HEK293 (cell line): ENCODE data around the gene CTRB1.

Source experiments
- CTCF ChIA-PET: fragments of 350-600 bp; formaldehyde crosslinking; extraction: SDS; loops from one replicate; lab custom pipeline; 2021; ENCODE audit warnings: antibody characterized with exemption; lab: Yijun Ruan, JAX
- POLR2A ChIA-PET: fragments of 300-600 bp; formaldehyde crosslinking; extraction: SDS; loops from one replicate; lab custom pipeline; 2020; ENCODE audit warnings: antibody characterized with exemption, inconsistent platforms; lab: Yijun Ruan, JAX
- H3K27ac ChIP-seq: fragments of 200-500 bp; sonication (Bioruptor generic); 2 replicates; pipeline ENCODE4 v1.5.1; 2014; ENCODE audit warnings: low read depth, low read length, control low read depth, inconsistent platforms; ENCODE audit errors: extremely low read depth
- H3K36me3 ChIP-seq, 2 experiments: fragments of 200-500 bp in 1 of 2; sonication (Bioruptor generic) in 1 of 2; 1 replicate in 1 of 2; 2 replicates in 1 of 2; pipeline ENCODE4 v1.5.1; 2014 to 2017; ENCODE audit warnings: inconsistent platforms in 2 of 2, low read length in 2 of 2; ENCODE audit not compliant: control insufficient read depth in 2 of 2, insufficient read depth in 1 of 2
- H3K4me1 ChIP-seq: fragments of 200-500 bp; sonication (Bioruptor generic); 2 replicates; pipeline ENCODE4 v1.5.1; 2014; ENCODE audit warnings: mild to moderate bottlenecking, low read length, inconsistent platforms; ENCODE audit not compliant: control insufficient read depth, insufficient read depth
- H3K4me3 ChIP-seq: 2 replicates; pipeline ENCODE4 v1.5.1; 2011; ENCODE audit warnings: low read depth, mild to moderate bottlenecking, control low read depth, low read length, moderate library complexity
- H3K9me3 ChIP-seq: fragments of 200-500 bp; sonication (Bioruptor generic); 2 replicates; pipeline ENCODE4 v1.5.1; 2014; ENCODE audit warnings: low read depth, low read length, inconsistent platforms; ENCODE audit not compliant: control insufficient read depth, insufficient read depth
- GFI1B ChIP-seq: fragments of 450-650 bp; formaldehyde crosslinking; IDR thresholded peaks from 2 replicates; pipeline ENCODE4 v1.5.1; 2016; ENCODE audit warnings: missing biosample characterization, missing genetic modification characterization
- MZF1 ChIP-seq: fragments of 450-650 bp; formaldehyde crosslinking; IDR thresholded peaks from 2 replicates; pipeline ENCODE4 v1.5.1; 2017; ENCODE audit warnings: missing biosample characterization, missing genetic modification characterization, borderline replicate concordance
- PRDM10 ChIP-seq: fragments of 450-650 bp; formaldehyde crosslinking; IDR thresholded peaks from 2 replicates; pipeline ENCODE4 v1.5.1; 2016; ENCODE audit warnings: missing biosample characterization, missing genetic modification characterization
- RBAK ChIP-seq: fragments of 450-650 bp; formaldehyde crosslinking; IDR thresholded peaks from 2 replicates; pipeline ENCODE4 v1.5.1; 2016; ENCODE audit warnings: missing biosample characterization, missing genetic modification characterization
- TSHZ1 ChIP-seq: fragments of 450-650 bp; formaldehyde crosslinking; IDR thresholded peaks from 2 replicates; pipeline ENCODE4 v1.5.1; 2016; ENCODE audit warnings: missing biosample characterization, missing genetic modification characterization, borderline replicate concordance
- ZBTB6 ChIP-seq: fragments of 450-650 bp; formaldehyde crosslinking; IDR thresholded peaks from 2 replicates; pipeline ENCODE4 v1.5.1; 2017; ENCODE audit warnings: missing biosample characterization, missing genetic modification characterization
- ZNF10 ChIP-seq: fragments of 450-650 bp; formaldehyde crosslinking; IDR thresholded peaks from 2 replicates; pipeline ENCODE4 v1.5.1; 2017; ENCODE audit warnings: missing biosample characterization, missing genetic modification characterization
- ZNF133 ChIP-seq: fragments of 450-650 bp; formaldehyde crosslinking; IDR thresholded peaks from 2 replicates; pipeline ENCODE4 v1.5.1; 2016; ENCODE audit warnings: missing biosample characterization, missing genetic modification characterization
- ZNF513 ChIP-seq: fragments of 450-650 bp; IDR thresholded peaks from 2 replicates; pipeline ENCODE4 v1.5.1; 2018; ENCODE audit warnings: missing biosample characterization, missing genetic modification characterization
- ZNF549 ChIP-seq: fragments of 450-650 bp; IDR thresholded peaks from 2 replicates; pipeline ENCODE4 v1.5.1; 2018; ENCODE audit warnings: missing biosample characterization, missing genetic modification characterization, mild to moderate bottlenecking, inconsistent platforms, moderate library complexity
- ZNF830 ChIP-seq: fragments of 450-650 bp; IDR thresholded peaks from 2 replicates; pipeline ENCODE4 v1.5.0; 2018; ENCODE audit warnings: missing biosample characterization, missing genetic modification characterization, low read depth, mild to moderate bottlenecking, moderate library complexity

The CTRB1 gene

GRCh38 chr16:75230471-75231110, 11.8 kb downstream of the CTRB1 start:
- Histone ChIP-seq H3K9me3 (no peaks in the 10 kb centered on the region), H3K4me1 (no peaks in the 10 kb centered on the region), H3K36me3 (peaks cover 8 to 68% of the 10 kb centered on the region in 2 experiments)
- ChIA-PET POLR2A (no interaction called here), CTCF (interaction anchor here (0.5 kb wide), 1 partner anchor 308 kb away, joined by 4 read pairs; no protein-coding TSS in a partner anchor)
- TF ChIP-seq ZNF133 (tag by site-specific recombination), result no peak
- TF ChIP-seq ZNF10, result no peak
- TF ChIP-seq ZNF549 (tag by site-specific recombination), result no peak
- no peak for TF ChIP-seq RBAK (tag by site-specific recombination)
- no peak for TF ChIP-seq TSHZ1 (tag by site-specific recombination)
- no peak for TF ChIP-seq PRDM10 (tag by site-specific recombination)
- TF ChIP-seq, all 188 proteins: peak for 0
- Histone ChIP-seq H3K27ac (no peak overlapping the region), H3K4me3 (no peak overlapping the region)

GRCh38 chr16:75231570-75231969, 12.8 kb downstream of the CTRB1 start:
- peaks cover 8 to 77% of the 10 kb centered on the region in 2 experiments for H3K36me3 ChIP-seq
- no peak overlapping the region for H3K4me3 ChIP-seq
- H3K27ac ChIP-seq, result no peak overlapping the region
- TF ChIP-seq ZNF830 (tag by site-specific recombination) (no peak), ZBTB6 (tag by site-specific recombination) (no peak), GFI1B (no peak), MZF1 (peak; percentile 63; the same call in 1 of the 2 replicates), ZNF513 (tag by site-specific recombination) (no peak)
- ChIA-PET POLR2A (no interaction called here), CTCF (interaction anchor here (0.6 to 1.2 kb wide), 3 partner anchors 33 to 383 kb away, joined by 3 read pairs; no protein-coding TSS in a partner anchor)
- H3K4me1 ChIP-seq, result no peaks in the 10 kb centered on the region
- H3K9me3 ChIP-seq, result no peaks in the 10 kb centered on the region
